Measurements from ENCODE around the gene EPB41L4A.

The EPB41L4A gene

DNA sequence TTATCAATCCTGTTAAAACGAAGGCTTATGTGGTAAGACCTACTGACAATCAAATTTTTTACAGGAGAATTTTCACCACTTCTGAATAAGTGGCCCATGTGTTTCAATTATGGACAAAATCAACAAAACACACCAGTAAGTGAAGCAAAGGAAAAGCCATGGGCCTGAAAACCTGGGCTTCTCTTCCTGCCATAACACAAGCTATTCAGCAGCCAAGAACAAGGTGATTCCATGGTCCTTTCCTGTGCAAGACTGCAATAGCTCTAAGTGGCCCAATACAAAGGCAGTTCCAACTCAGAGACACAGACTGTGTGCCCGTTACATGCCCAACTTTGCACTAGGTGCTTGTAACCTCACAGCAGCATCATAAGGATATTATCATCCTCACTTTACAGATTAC is 168.5 kb downstream of the EPB41L4A start:
- TF ChIP-seq RBAK (tag by site-specific recombination; IDR thresholded peaks at IDR 0.05) (no peak), ZNF157 (tag by site-specific recombination; IDR thresholded peaks at IDR 0.05) (no peak), ZNF23 (tag by site-specific recombination; IDR thresholded peaks at IDR 0.05; ENCODE audit: borderline replicate concordance) (no peak), PRDM1 (tag by site-specific recombination; IDR thresholded peaks at IDR 0.05) (no peak), ZNF629 (tag by site-specific recombination; IDR thresholded peaks at IDR 0.05) (no peak), ZNF610 (tag by site-specific recombination; IDR thresholded peaks at IDR 0.05; ENCODE audit: borderline replicate concordance) (no peak), SALL2 (tag by site-specific recombination; IDR thresholded peaks at IDR 0.05; ENCODE audit: borderline replicate concordance) (no peak), TRIM28 (IDR thresholded peaks at IDR 0.05; ENCODE audit: borderline replicate concordance, low read length) (no peak), ZNF747 (tag by site-specific recombination; IDR thresholded peaks at IDR 0.05) (no peak), ZNF335 (tag by site-specific recombination; conservative IDR thresholded peaks at IDR 0.05) (no peak), ZNF529 (tag by site-specific recombination; IDR thresholded peaks at IDR 0.05; ENCODE audit: insufficient replicate concordance) (no peak), ZNF558 (tag by site-specific recombination; IDR thresholded peaks at IDR 0.05) (no peak), ZNF140 (tag by site-specific recombination; IDR thresholded peaks at IDR 0.05) (no peak), ZNF664 (tag by site-specific recombination; IDR thresholded peaks at IDR 0.05) (no peak), ZBTB10 (tag by site-specific recombination; IDR thresholded peaks at IDR 0.05) (no peak), ZNF843 (tag by site-specific recombination; IDR thresholded peaks at IDR 0.05) (no peak), ZNF660 (tag by site-specific recombination; IDR thresholded peaks at IDR 0.05) (no peak), ZNF514 (tag by site-specific recombination; IDR thresholded peaks at IDR 0.05) (no peak), ZNF791 (tag by site-specific recombination; IDR thresholded peaks at IDR 0.05) (no peak)
- TF ChIP-seq, protein P1, sequence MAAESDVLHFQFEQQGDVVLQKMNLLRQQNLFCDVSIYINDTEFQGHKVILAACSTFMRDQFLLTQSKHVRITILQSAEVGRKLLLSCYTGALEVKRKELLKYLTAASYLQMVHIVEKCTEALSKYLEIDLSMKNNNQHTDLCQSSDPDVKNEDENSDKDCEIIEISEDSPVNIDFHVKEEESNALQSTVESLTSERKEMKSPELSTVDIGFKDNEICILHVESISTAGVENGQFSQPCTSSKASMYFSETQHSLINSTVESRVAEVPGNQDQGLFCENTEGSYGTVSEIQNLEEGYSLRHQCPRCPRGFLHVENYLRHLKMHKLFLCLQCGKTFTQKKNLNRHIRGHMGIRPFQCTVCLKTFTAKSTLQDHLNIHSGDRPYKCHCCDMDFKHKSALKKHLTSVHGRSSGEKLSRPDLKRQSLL (tag by site-specific recombination; IDR thresholded peaks at IDR 0.05) = no peak
- Histone ChIP-seq H3K4me1 (ENCODE audit: control insufficient read depth, insufficient read depth, low read length) (no peaks in the 10 kb centered on the region), H3K36me3 (ENCODE audit: control insufficient read depth in 2 of 2, insufficient read depth in 1 of 2, low read length in 2 of 2) (no peaks in the 10 kb centered on the region), H3K4me3 (ENCODE audit: low read depth, low read length) (no peak overlapping the region), H3K9me3 (ENCODE audit: control insufficient read depth, insufficient read depth, low read depth, low read length) (no peaks in the 10 kb centered on the region), H3K27ac (ENCODE audit: extremely low read depth, low read depth, low read length) (no peak overlapping the region)
- POLR2A ChIA-PET = no interaction called here
- CTCF ChIA-PET = no interaction called here

DNA sequence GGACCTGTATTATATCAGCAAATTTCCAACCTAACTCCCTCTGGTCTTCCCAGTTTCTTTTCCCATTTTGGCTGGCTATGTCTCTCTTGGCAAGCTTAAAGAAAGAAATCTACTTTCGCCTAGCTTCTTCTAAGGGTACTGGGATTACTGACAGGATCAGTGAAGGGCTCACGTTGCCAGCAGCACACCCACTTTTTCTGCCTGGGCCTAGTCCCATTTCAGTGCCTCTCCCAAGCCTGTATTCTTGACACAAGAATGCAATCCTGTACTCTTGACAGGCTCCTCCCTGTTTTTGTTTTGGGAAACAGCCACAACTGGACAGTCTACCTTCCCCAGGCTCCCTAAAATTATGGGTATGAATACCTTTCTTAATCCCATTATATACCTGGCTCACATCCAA is 170.5 kb downstream of the EPB41L4A start:
- Histone ChIP-seq H3K4me1 (ENCODE audit: control insufficient read depth, insufficient read depth, low read length) (no peaks in the 10 kb centered on the region), H3K36me3 (ENCODE audit: control insufficient read depth in 2 of 2, insufficient read depth in 1 of 2, low read length in 2 of 2) (no peaks in the 10 kb centered on the region), H3K4me3 (ENCODE audit: low read depth, low read length) (no peak overlapping the region), H3K27ac (ENCODE audit: extremely low read depth, low read depth, low read length) (no peak overlapping the region), H3K9me3 (ENCODE audit: control insufficient read depth, insufficient read depth, low read depth, low read length) (no peaks in the 10 kb centered on the region)
- ChIA-PET CTCF (no interaction called here), POLR2A (no interaction called here)
- TF ChIP-seq ZNF768 (tag by site-specific recombination; IDR thresholded peaks at IDR 0.05) = no peak

- H3K4me1 ChIP-seq (ENCODE audit: control insufficient read depth, insufficient read depth, low read length) = no peaks in the 10 kb centered on the region
- no peaks in the 10 kb centered on the region for H3K9me3 ChIP-seq (ENCODE audit: control insufficient read depth, insufficient read depth, low read depth, low read length)
- CTCF ChIA-PET = interaction anchor here (0.7 kb wide), 1 partner anchor 72 kb away, joined by 3 read pairs; no protein-coding TSS in a partner anchor
- H3K4me3 ChIP-seq (ENCODE audit: low read depth, low read length) = no peak overlapping the region
- no peak overlapping the region for H3K27ac ChIP-seq (ENCODE audit: extremely low read depth, low read depth, low read length)
- POLR2A ChIA-PET = no interaction called here
- H3K36me3 ChIP-seq (ENCODE audit: control insufficient read depth in 2 of 2, insufficient read depth in 1 of 2, low read length in 2 of 2) = no peaks in the 10 kb centered on the region
- TF ChIP-seq CTCF (tag by site-specific recombination; IDR thresholded peaks at IDR 0.05) = no peak
- TF ChIP-seq, protein P2, sequence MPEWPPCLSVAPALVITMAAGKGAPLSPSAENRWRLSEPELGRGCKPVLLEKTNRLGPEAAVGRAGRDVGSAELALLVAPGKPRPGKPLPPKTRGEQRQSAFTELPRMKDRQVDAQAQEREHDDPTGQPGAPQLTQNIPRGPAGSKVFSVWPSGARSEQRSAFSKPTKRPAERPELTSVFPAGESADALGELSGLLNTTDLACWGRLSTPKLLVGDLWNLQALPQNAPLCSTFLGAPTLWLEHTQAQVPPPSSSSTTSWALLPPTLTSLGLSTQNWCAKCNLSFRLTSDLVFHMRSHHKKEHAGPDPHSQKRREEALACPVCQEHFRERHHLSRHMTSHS (tag by site-specific recombination; IDR thresholded peaks at IDR 0.05) = no peak
Observed at GRCh38 chr5:112247960-112248359, 171.1 kb downstream of the EPB41L4A start.

All from HEK293 (cell line).